H1 (cell line): ENCODE results near the gene SLC22A6. TPM values are rescaled to one million over a fixed set of nuclear protein-coding genes. Genes with fewer than 3 reads are reported as not detected.

ENCODE experiments used
- CTCF ChIA-PET: fragments of 300-600 bp; sonication (Branson Sonifier 250); formaldehyde crosslinking; loops from one replicate; lab custom pipeline; 2021; ENCODE audit not compliant: partially characterized antibody; lab: Charles Lee
- POLR2A ChIA-PET: fragments of 300-600 bp; sonication (Branson Sonifier 250); formaldehyde crosslinking; loops from one replicate; lab custom pipeline; 2021; ENCODE audit warnings: inconsistent platforms; ENCODE audit not compliant: partially characterized antibody; lab: Charles Lee
- DNase-seq, 2 experiments: peaks; one replicate each; pipeline versions ENCODE4 v3.0.0 to v3.0.0-alpha.2; 2010 to 2022; ENCODE audit warnings: low spot score in 2 of 2, low read depth in 1 of 2, mixed read lengths in 1 of 2
- FAIRE-seq: peaks from 2 replicates; lab custom pipeline; 2011; peaks lifted over from hg19 to GRCh38; lab: Jason Lieb, UNC
- H2AFZ ChIP-seq: 2 replicates; pipeline ENCODE4 v1.8.1; 2012; ENCODE audit warnings: low read length, inconsistent platforms
- H2AK5ac ChIP-seq: 2 replicates; pipeline ENCODE4 v1.6.1; 2013; ENCODE audit warnings: low read depth, low read length
- H2BK120ac ChIP-seq: replicated peaks from 2 replicates; pipeline ENCODE3; 2013; ENCODE audit warnings: low read depth, low read length, inconsistent platforms
- H2BK12ac ChIP-seq: 2 replicates; pipeline ENCODE4 v1.6.1; 2013; ENCODE audit warnings: low read depth, low read length
- H2BK15ac ChIP-seq: 2 replicates; pipeline ENCODE4 v1.6.1; 2013; ENCODE audit warnings: low read length
- H2BK20ac ChIP-seq: 2 replicates; pipeline ENCODE4 v1.6.1; 2013; ENCODE audit warnings: low read length
- H2BK5ac ChIP-seq: 2 replicates; pipeline ENCODE4 v1.6.1; 2013; ENCODE audit warnings: low read depth, low read length
- H3K14ac ChIP-seq: 2 replicates; pipeline ENCODE4 v1.6.1; 2013; ENCODE audit warnings: inconsistent platforms; ENCODE audit not compliant: insufficient read length
- H3K18ac ChIP-seq: 2 replicates; pipeline ENCODE4 v1.6.1; 2013; ENCODE audit warnings: low read length; ENCODE audit errors: extremely low read depth
- H3K23ac ChIP-seq: 2 replicates; pipeline ENCODE4 v1.6.1; 2013; ENCODE audit warnings: inconsistent platforms; ENCODE audit not compliant: insufficient read length
- H3K23me2 ChIP-seq: 2 replicates; pipeline ENCODE4 v1.6.1; 2013; ENCODE audit warnings: low read depth, low read length
- H3K27ac ChIP-seq: 2 replicates; pipeline ENCODE4 v1.6.1; 2011; ENCODE audit warnings: low read depth, low read length, inconsistent platforms
- H3K27me3 ChIP-seq, 4 experiments: replicated peaks in 1 of 4; 1 replicate in 1 of 4; 2 replicates in 3 of 4; pipeline versions ENCODE4 v1.6.1 to v1.8.1; 2011 to 2013; ENCODE audit warnings: low read length in 3 of 4, mild to moderate bottlenecking in 3 of 4, inconsistent platforms in 2 of 4, mixed read lengths in 2 of 4, moderate library complexity in 1 of 4; ENCODE audit not compliant: control insufficient read depth in 3 of 4, insufficient read depth in 3 of 4; ENCODE audit errors: extremely low read depth in 1 of 4
- H3K36me3 ChIP-seq, 4 experiments: 2 replicates each; pipeline versions ENCODE4 v1.6.1 to v1.8.1; 2011 to 2013; ENCODE audit warnings: mild to moderate bottlenecking in 4 of 4, low read length in 3 of 4, moderate library complexity in 2 of 4, control low read depth in 1 of 4, inconsistent platforms in 1 of 4; ENCODE audit not compliant: insufficient read depth in 4 of 4, control insufficient read depth in 2 of 4
- H3K4ac ChIP-seq: replicated peaks from 2 replicates; pipeline ENCODE3; 2013; ENCODE audit warnings: low read length, low read depth, mixed read lengths, inconsistent platforms; ENCODE audit not compliant: insufficient read length
- H3K4me1 ChIP-seq, 4 experiments: replicated peaks in 1 of 4; 1 replicate in 1 of 4; 2 replicates in 3 of 4; pipeline versions ENCODE4 v1.6.1 to v1.8.1; 2011 to 2013; ENCODE audit warnings: low read length in 3 of 4, inconsistent platforms in 2 of 4, mixed read lengths in 1 of 4; ENCODE audit not compliant: insufficient read depth in 4 of 4, control insufficient read depth in 3 of 4
- H3K4me2 ChIP-seq, 2 experiments: 2 replicates each; pipeline versions ENCODE4 v1.6.1 to v1.8.1; 2011 to 2013; ENCODE audit warnings: low read depth in 2 of 2, low read length in 2 of 2, control low read depth in 1 of 2, inconsistent platforms in 1 of 2, mild to moderate bottlenecking in 1 of 2; ENCODE audit not compliant: insufficient read depth in 1 of 2
- H3K4me3 ChIP-seq, 4 experiments: fragments of 200-600, 300-600 bp in 1 of 4; sonication (generic), shearing (Covaris generic), sonication (Bioruptor Twin) in 1 of 4; 2 replicates each; pipeline versions ENCODE4 v1.5.1 to v1.8.1; 2011 to 2016; ENCODE audit warnings: low read length in 4 of 4, low read depth in 3 of 4, control low read depth in 2 of 4, inconsistent platforms in 2 of 4, mild to moderate bottlenecking in 2 of 4, mixed read lengths in 1 of 4, moderate library complexity in 1 of 4; ENCODE audit not compliant: insufficient read depth in 2 of 4; ENCODE audit errors: extremely low read depth in 1 of 4
- H3K56ac ChIP-seq: replicated peaks from 2 replicates; pipeline ENCODE3; 2013; ENCODE audit warnings: low read depth, mild to moderate bottlenecking, mixed read lengths, low read length, inconsistent platforms; ENCODE audit not compliant: insufficient read length
- H3K79me1 ChIP-seq: 2 replicates; pipeline ENCODE4 v1.6.1; 2013; ENCODE audit warnings: low read depth, low read length, control low read depth
- H3K79me2 ChIP-seq, 2 experiments: 2 replicates each; pipeline versions ENCODE4 v1.6.1 to v1.8.1; 2012 to 2013; ENCODE audit warnings: low read length in 2 of 2, mild to moderate bottlenecking in 2 of 2, inconsistent platforms in 1 of 2; ENCODE audit not compliant: insufficient read depth in 2 of 2, control insufficient read depth in 1 of 2
- H3K9ac ChIP-seq, 4 experiments: replicated peaks in 1 of 4; 1 replicate in 1 of 4; 2 replicates in 3 of 4; pipeline versions ENCODE4 v1.6.1 to v1.8.1; 2011 to 2013; ENCODE audit warnings: low read depth in 3 of 4, low read length in 3 of 4, control low read depth in 2 of 4, mild to moderate bottlenecking in 2 of 4, moderate library complexity in 2 of 4, inconsistent platforms in 1 of 4; ENCODE audit errors: extremely low read depth in 1 of 4
- H3K9me3 ChIP-seq, 2 experiments: 2 replicates each; pipeline versions ENCODE4 v1.6.1 to v1.8.1; 2012 to 2013; ENCODE audit warnings: mild to moderate bottlenecking in 2 of 2, moderate library complexity in 2 of 2, control low read depth in 1 of 2, inconsistent platforms in 1 of 2, low read depth in 1 of 2, low read length in 1 of 2, mixed read lengths in 1 of 2; ENCODE audit not compliant: insufficient read depth in 2 of 2
- H4K20me1 ChIP-seq, 2 experiments: replicated peaks in 1 of 2; 2 replicates each; pipeline versions ENCODE3 to v1.8.1; 2011 to 2013; ENCODE audit warnings: inconsistent platforms in 2 of 2, low read length in 2 of 2, mild to moderate bottlenecking in 1 of 2; ENCODE audit not compliant: insufficient read depth in 2 of 2, control insufficient read depth in 1 of 2
- H4K5ac ChIP-seq: 2 replicates; pipeline ENCODE4 v1.6.1; 2013; ENCODE audit warnings: low read length, low read depth, mixed read lengths, inconsistent platforms; ENCODE audit not compliant: insufficient read length
- H4K8ac ChIP-seq: 2 replicates; pipeline ENCODE4 v1.8.0; 2013; ENCODE audit warnings: mild to moderate bottlenecking, moderate library complexity, low read length, inconsistent platforms; ENCODE audit not compliant: insufficient read depth; ENCODE audit errors: extremely low read depth
- H4K91ac ChIP-seq: replicated peaks from 2 replicates; pipeline ENCODE3; 2013; ENCODE audit warnings: low read length, mixed read lengths, inconsistent platforms; ENCODE audit not compliant: insufficient read length
- ATF3 ChIP-seq: IDR thresholded peaks from 2 replicates; pipeline ENCODE4 v1.6.1; 2011; ENCODE audit warnings: low read depth, mild to moderate bottlenecking, low read length; ENCODE audit not compliant: insufficient read depth
- JUND ChIP-seq: IDR thresholded peaks from 2 replicates; pipeline ENCODE4 v1.6.1; 2011; ENCODE audit warnings: mild to moderate bottlenecking, improper control_type of control experiment, low read length
- SIN3A ChIP-seq, 2 experiments: IDR thresholded peaks in 1 of 2; conservative IDR thresholded peaks in 1 of 2; 2 replicates each; pipeline ENCODE4 v1.6.1; 2011 to 2012; ENCODE audit warnings: low read length in 2 of 2, improper control_type of control experiment in 1 of 2, low read depth in 1 of 2, mild to moderate bottlenecking in 1 of 2
- TBP ChIP-seq: IDR thresholded peaks from 2 replicates; pipeline ENCODE4 v1.6.1; 2011; ENCODE audit warnings: low read depth, low read length, improper control_type of control experiment
- WGBS, 2 experiments: shearing (Covaris generic) in 1 of 2; methylation state at CpG; one replicate each; pipeline versions ENCODE4 v1.1.6 to v1.1.7; 2013 to 2015; ENCODE audit warnings: low lambda C conversion rate in 2 of 2, mixed read lengths in 2 of 2, inconsistent platforms in 1 of 2, low coverage in 1 of 2, missing lambda C conversion rate in 1 of 2; ENCODE audit not compliant: insufficient replicate concordance in 2 of 2, insufficient coverage in 1 of 2, insufficient read length in 1 of 2; ENCODE audit errors: extremely low coverage in 1 of 2, missing lambda C conversion rate in 1 of 2; 5-methylcytosine and 5-hydroxymethylcytosine counted together
- polyA plus RNA-seq, 7 experiments: library from polyadenylated mRNA; depleted of rRNA in 3 of 7; stranded (reverse) in 5 of 7; unstranded in 2 of 7; fragments of >200 nt in 5 of 7; fragments of 200-250 nt in 2 of 7; gene quantifications; 1 replicate in 5 of 7; 2 replicates in 1 of 7; 4 replicates in 1 of 7; pipeline versions ENCODE4 v1.2.1 to v1.2.3, GENCODE V29; 2011 to 2013; ENCODE audit warnings: missing spikeins in 2 of 7, mixed read lengths in 2 of 7
- total RNA-seq: library from RNA; stranded (reverse); fragmentation: NEBNext Ultra II Directional; extraction: Animal tissue kit (Norgen Biotek cat#: 25700); gene quantifications from 2 replicates; pipeline ENCODE4 v1.2.1, GENCODE V29; 2021

Gene SLC22A6
- total and polyA plus RNA-seq, 2 of the 8 experiments (the other 6 are each of a cell fraction or from before 2014, with no cell fraction given), result not detected

DNA sequence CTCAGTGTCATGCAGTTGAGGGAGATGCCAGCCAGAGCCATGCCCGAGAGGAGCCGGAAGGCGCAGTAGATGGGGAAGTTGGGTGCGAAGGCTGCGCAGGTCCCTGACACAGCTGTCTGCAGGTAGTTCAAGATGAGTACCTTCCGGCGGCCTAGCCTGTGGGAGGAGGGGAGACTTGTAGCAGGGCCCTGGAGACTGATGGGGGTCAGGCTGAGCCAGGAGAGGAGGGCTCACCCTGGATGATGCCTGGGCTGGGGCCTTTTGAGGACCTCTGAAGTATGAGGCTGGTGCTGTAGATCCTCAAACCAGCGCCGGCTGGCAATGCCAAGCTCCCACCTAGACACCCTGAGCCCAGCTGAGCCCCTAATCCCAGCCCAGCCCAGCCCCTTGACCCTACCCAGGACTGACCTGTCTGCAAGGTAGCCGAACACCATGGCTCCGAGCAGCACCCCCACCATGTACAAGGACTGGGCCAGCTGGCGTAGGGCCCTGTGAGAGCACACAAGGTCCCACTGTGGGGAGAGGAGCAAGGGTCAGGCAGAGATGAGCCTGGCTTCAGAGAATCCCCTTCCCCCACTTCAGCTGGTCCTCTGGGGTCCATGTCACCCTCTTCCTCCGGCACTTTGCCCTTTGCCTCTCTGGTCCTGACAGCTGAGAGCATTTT is 1.1 kb downstream of the SLC22A6 start:
- H3K4me1 ChIP-seq, result 0 out of 7 replicates have a peak, but pooled peaks cover 0 to 2% (median 0%) of the 10 kb centered on the region in 4 experiments
- no peak overlapping the region for H4K5ac ChIP-seq
- no peaks in the 10 kb centered on the region for H3K27me3 ChIP-seq
- no peak overlapping the region for H3K23ac ChIP-seq
- H3K56ac ChIP-seq, result no peak overlapping the region
- H3K36me3 ChIP-seq, result no peaks in the 10 kb centered on the region
- no peak overlapping the region for H3K4ac ChIP-seq
- no peak overlapping the region for H2BK120ac ChIP-seq
- no peak overlapping the region for H2BK15ac ChIP-seq
- no peaks in the 10 kb centered on the region for H4K20me1 ChIP-seq
- H2AK5ac ChIP-seq, result no peak overlapping the region
- WGBS, 2 experiments, result 95% methylated on average over 13 of the region's 13 CpGs; no CpG with 5 or more reads in 1 of the 2 experiments
- no peaks in the 10 kb centered on the region for H3K23me2 ChIP-seq
- DNase-seq (no peak), FAIRE-seq (no peak)
- no peaks in the 10 kb centered on the region for H3K9me3 ChIP-seq
- no peak overlapping the region for H2BK5ac ChIP-seq
- no peak overlapping the region for H2BK20ac ChIP-seq
- no peaks in the 10 kb centered on the region for H3K79me2 ChIP-seq
- H3K27ac ChIP-seq, result no peak overlapping the region
- POLR2A ChIA-PET, result interaction anchor here (0.7 kb wide), 2 partner anchors 98 to 926 kb away, joined by 3 read pairs; no protein-coding TSS in a partner anchor
- H3K9ac ChIP-seq, result no peak overlapping the region
- H2AFZ ChIP-seq, result no peak overlapping the region
- H2BK12ac ChIP-seq, result no peak overlapping the region
- no peak overlapping the region for H3K4me2 ChIP-seq
- CTCF ChIA-PET, result interaction anchor here (0.7 to 13.2 kb wide), 6 partner anchors 9 to 77 kb away, joined by 3 to 201 read pairs (median 6); no protein-coding TSS in a partner anchor
- no peak overlapping the region for H3K4me3 ChIP-seq
- H3K18ac ChIP-seq, result no peak overlapping the region
- H4K8ac ChIP-seq, result no peak overlapping the region
- H4K91ac ChIP-seq, result no peak overlapping the region
- TF ChIP-seq JUND, result no peak
- no peak for TF ChIP-seq TBP
- TF ChIP-seq SIN3A (conservative IDR thresholded peaks at IDR 0.05 in 1 of 2, IDR thresholded peaks at IDR 0.05 in 1 of 2; ENCODE audit: low read depth in 1 of 2, low read length in 2 of 2), result no peak
- TF ChIP-seq ATF3, result no peak
- H3K79me1 ChIP-seq, result no peaks in the 10 kb centered on the region
- H3K14ac ChIP-seq, result no peak overlapping the region
